Activated T-cell treated with anti-CD3 and anti-CD28 coated beads, Interleukin-2, amount 50 U/mL, for 24 hours (primary cell): ENCODE measurements around the gene JOSD1.

Source experiments
- DNase-seq: peaks from one replicate; pipeline ENCODE4 v3.0.0-alpha.2; 2020
- H3K27ac Mint-ChIP-seq: 2 replicates; pipeline ENCODE4 v1.8.0; 2020; ENCODE audit warnings: mild to moderate bottlenecking, mixed read lengths
- H3K27me3 Mint-ChIP-seq: 2 replicates; pipeline ENCODE4 v1.8.0; 2020; ENCODE audit warnings: mixed read lengths
- H3K36me3 Mint-ChIP-seq: 2 replicates; pipeline ENCODE4 v1.8.0; 2020; ENCODE audit warnings: low read depth, mixed read lengths
- H3K4me1 Mint-ChIP-seq: 2 replicates; pipeline ENCODE4 v1.8.0; 2020; ENCODE audit warnings: low read depth, mixed read lengths
- H3K4me3 Mint-ChIP-seq: 2 replicates; pipeline ENCODE4 v1.8.0; 2020; ENCODE audit warnings: mild to moderate bottlenecking, moderate library complexity, mixed read lengths
- H3K9me3 Mint-ChIP-seq: 2 replicates; pipeline ENCODE4 v1.8.0; 2020; ENCODE audit warnings: mixed read lengths

Gene JOSD1

DNA sequence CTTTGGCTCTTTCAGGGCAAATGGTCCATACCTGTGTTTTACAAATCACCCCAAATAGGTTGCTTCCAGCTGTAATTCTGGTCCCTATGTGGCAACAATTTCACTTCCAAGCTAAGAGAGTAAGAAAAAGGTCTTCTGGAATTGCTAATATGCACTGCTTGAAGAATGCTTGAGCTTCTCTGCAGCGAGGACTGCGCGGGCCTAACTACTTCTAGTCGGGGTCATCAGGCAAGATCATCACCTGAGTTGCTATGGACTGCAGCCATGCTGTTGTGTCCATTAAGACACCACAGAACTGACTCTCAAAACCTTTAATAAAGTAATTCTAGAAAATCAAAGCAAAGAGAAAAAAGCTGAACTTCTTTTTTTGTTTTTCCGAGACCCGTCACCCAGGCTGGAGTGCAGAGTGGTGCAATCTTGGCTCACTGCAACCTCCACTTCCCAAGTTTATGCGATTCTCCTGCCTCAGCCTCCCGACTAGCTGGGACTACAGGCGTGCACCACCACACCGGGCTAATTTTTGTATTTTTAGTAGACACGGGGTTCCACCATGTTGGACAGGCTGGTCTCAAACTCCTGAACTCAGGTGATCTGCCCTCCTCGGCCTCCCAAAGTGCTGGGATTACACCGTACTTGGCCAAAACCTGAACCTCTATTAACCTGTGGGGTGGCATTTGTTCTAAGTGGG is 2.2 kb downstream of the JOSD1 start:
- H3K4me3 Mint-ChIP-seq = peak overlapping the region; percentile 93
- peak overlapping the region; percentile 92 for H3K27ac Mint-ChIP-seq

DNA sequence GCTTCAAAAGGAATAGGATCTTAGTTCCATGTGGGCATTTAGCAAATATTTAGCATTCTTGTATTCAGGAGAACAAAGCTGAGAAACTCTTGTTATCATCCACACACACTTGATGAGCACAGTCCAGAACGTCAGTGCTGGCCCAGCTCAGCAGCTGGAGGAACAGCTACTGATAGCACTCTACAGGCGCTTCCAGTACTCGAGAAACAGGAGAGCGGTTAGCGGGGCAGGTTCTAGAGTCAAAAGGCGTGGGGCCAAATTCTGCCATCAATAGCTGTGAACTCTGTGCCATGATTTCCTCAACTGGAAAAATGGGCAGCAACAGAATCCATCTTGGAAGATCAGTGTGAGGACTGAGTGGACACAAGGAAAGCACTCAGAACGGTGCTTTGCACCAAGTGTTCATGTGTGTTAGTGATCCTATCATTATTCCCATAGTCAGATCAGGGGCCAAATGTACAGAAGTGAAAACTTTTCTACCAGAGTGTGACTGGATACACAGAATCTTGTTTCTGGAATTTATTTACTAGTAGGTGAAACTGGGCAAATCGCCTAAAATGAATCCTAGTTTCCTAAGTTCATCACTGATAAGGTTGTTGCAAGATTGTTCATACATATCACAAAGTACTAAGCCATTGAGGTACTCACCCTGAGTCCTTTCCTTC is 3.2 kb downstream of the JOSD1 start:
- H3K27ac Mint-ChIP-seq = peak overlapping the region; percentile 92
- H3K27me3 Mint-ChIP-seq = no peaks in the 10 kb centered on the region
- no peaks in the 10 kb centered on the region for H3K9me3 Mint-ChIP-seq
- DNase-seq = no peak
- peak overlapping the region; percentile 93 for H3K4me3 Mint-ChIP-seq
- peaks cover 71% of the 10 kb centered on the region for H3K36me3 Mint-ChIP-seq
- peaks cover 75% of the 10 kb centered on the region for H3K4me1 Mint-ChIP-seq

More for the DNA sequence above, 2.2 kb downstream of the JOSD1 start:
- no peaks in the 10 kb centered on the region for H3K27me3 Mint-ChIP-seq
- peaks cover 66% of the 10 kb centered on the region for H3K4me1 Mint-ChIP-seq
- no peak for DNase-seq
- H3K36me3 Mint-ChIP-seq = peaks cover 62% of the 10 kb centered on the region
- H3K9me3 Mint-ChIP-seq = no peaks in the 10 kb centered on the region

DNA sequence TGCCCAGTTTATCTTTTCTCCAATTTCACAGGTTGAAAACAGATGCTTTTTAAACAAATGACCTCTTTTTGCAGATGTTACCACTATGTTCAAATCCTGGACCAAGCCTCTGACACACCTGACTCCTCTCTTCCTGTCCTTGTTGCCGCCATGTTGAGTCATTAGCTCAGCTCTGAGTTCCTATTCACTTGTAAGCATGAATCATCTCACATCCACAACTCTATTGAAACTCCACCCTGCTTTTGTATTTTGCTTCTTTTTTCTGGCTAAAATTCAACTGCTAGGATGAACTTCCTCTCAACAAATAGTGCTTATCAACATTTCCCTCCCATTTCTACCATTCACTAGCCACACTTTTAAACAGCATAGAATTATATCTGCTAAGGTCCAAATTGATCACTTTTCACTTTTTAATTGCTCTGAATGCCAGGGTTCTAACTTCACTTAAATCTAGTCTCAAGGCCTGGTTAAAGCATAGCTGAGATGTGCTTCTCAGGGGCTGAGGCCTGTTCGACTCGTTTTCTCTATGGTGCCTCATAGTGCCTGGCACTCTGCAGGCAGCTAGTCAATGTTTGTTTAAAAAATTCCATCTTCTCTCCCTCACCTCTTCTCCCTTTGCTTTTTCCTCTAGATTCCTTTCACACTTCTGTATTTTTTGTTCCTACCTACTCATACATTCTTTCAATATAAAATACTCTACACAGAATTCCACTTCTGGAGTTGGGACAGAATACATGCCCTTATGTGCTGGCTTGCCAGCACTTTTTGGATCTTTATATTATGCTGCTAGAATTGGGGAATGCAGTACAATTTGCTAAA is 3.9 kb downstream of the JOSD1 start:
- H3K27ac Mint-ChIP-seq = peak overlapping the region; percentile 92
- no peaks in the 10 kb centered on the region for H3K9me3 Mint-ChIP-seq
- H3K4me1 Mint-ChIP-seq = peaks cover 76% of the 10 kb centered on the region
- no peaks in the 10 kb centered on the region for H3K27me3 Mint-ChIP-seq
- peaks cover 78% of the 10 kb centered on the region for H3K36me3 Mint-ChIP-seq
- peak overlapping the region; percentile 93 for H3K4me3 Mint-ChIP-seq
- no peak for DNase-seq

DNA sequence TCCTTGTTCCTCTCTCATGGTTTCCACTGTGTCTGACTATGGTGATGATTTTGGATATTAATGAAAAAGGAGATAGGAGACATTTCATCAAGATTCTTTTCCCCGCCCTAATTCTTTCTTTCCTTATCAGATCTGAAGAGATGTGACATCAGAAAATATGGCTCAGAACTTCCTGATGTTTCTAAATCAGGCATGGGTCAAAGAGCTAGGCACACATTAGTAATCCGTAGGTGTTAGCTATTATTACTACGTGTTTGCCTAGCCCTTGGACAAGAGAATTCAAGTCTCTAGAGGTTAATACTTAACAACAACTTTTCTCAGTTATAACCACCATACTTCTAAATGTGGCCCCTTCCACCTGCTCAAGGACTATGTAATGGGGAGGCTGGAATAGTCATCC is 5.8 kb downstream of the JOSD1 start:
- DNase-seq = no peak
- Mint-ChIP-seq H3K9me3 (no peaks in the 10 kb centered on the region), H3K27ac (peak overlapping the region; percentile 79), H3K27me3 (no peaks in the 10 kb centered on the region), H3K4me1 (peaks cover 76% of the 10 kb centered on the region), H3K36me3 (peaks cover 90% of the 10 kb centered on the region), H3K4me3 (no peak overlapping the region)

DNA sequence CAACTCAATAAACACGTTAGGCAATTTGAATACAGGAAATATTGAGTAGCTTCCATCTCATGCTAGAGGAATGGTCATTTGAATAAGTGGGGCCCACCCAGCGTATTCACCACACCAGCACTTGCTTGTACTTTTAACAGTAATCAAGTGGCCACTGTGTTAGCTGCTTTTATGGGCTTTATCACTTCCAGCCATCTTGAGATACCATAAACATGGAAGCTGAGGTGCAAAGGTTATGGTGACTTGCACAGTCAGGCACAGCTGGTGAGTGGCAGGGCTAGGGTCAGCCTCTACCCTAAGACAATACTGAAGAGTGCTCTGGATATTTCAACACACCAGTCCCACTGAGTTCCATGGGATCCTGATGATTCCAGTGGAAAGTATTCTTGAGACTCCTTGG is 6.7 kb downstream of the JOSD1 start:
- Mint-ChIP-seq H3K4me1 (peaks cover 67% of the 10 kb centered on the region), H3K9me3 (no peaks in the 10 kb centered on the region), H3K27ac (peak overlapping the region; percentile 65), H3K4me3 (no peak overlapping the region), H3K27me3 (no peaks in the 10 kb centered on the region), H3K36me3 (peaks cover 90% of the 10 kb centered on the region)
- no peak for DNase-seq

DNA sequence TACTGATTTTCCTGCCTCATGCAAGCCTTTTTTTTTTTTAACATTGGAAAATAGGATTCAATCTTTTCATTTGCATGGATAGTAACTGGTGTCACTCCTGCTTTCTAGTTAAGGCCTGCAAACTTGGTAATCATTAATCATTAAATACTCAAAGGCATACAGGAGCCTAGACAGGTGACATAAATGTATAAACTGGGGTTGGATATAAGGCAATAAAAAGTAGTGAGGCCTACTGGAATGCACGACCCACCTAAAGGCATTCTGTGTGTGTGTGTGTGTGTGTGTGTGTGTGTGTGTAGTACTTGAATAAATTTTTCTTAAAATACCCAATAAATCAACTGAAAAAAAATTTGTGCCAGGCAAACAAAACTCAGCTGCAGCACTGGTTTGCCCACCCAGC is 11.1 kb downstream of the JOSD1 start:
- H3K4me3 Mint-ChIP-seq = no peak overlapping the region
- DNase-seq = no peak
- H3K27ac Mint-ChIP-seq = no peak overlapping the region
- peaks cover 26% of the 10 kb centered on the region for H3K4me1 Mint-ChIP-seq
- H3K9me3 Mint-ChIP-seq = no peaks in the 10 kb centered on the region
- H3K36me3 Mint-ChIP-seq = peaks cover 94% of the 10 kb centered on the region
- H3K27me3 Mint-ChIP-seq = no peaks in the 10 kb centered on the region

DNA sequence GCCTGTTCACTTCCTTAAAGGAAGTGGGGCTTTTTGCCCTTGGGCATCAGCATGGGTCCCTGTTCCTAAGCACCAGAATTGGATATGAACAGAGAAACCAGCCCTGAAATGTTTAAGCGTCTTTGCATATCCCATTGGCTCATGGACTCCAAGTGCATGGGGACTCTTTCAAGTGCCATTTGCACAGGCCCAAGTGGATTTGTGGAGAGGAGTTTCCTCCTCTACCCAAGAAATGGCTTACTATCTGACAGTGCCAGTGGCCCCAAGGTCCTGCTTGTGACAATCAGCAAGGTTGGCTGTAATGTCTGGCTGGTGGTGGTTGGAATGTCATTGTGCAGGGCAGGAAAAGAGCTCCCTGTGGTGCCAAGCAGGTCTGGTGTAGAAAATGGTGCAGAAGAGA is 15.0 kb downstream of the JOSD1 start:
- no peak overlapping the region for H3K27ac Mint-ChIP-seq
- H3K4me1 Mint-ChIP-seq = peaks cover 22% of the 10 kb centered on the region
- DNase-seq = no peak
- peaks cover 88% of the 10 kb centered on the region for H3K36me3 Mint-ChIP-seq
- no peaks in the 10 kb centered on the region for H3K27me3 Mint-ChIP-seq
- H3K9me3 Mint-ChIP-seq = no peaks in the 10 kb centered on the region
- H3K4me3 Mint-ChIP-seq = no peak overlapping the region

DNA sequence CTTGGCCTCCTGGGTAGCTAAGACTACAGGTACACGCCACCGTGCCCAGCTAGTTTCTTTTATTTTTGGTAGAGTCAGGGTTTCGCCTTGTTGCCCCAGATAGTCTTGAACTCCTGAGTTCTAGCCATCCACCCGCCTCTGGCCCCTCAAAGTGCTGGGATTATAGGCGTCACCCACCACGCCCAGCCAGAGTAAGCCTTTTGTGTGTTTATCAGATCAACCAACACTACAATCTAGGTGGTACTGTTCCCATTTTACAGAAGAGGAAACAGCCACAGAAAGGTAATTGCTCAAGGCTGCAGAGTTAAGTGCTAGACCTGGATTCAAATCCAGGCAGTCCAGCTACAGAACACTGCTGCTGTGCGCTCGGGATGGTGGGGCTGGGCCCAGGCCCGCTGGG is 15.8 kb downstream of the JOSD1 start:
- H3K27me3 Mint-ChIP-seq = no peaks in the 10 kb centered on the region
- DNase-seq = no peak
- H3K4me1 Mint-ChIP-seq = peaks cover 20% of the 10 kb centered on the region
- peaks cover 82% of the 10 kb centered on the region for H3K36me3 Mint-ChIP-seq
- H3K9me3 Mint-ChIP-seq = no peaks in the 10 kb centered on the region
- H3K27ac Mint-ChIP-seq = peak overlapping the region; percentile 11
- no peak overlapping the region for H3K4me3 Mint-ChIP-seq

DNA sequence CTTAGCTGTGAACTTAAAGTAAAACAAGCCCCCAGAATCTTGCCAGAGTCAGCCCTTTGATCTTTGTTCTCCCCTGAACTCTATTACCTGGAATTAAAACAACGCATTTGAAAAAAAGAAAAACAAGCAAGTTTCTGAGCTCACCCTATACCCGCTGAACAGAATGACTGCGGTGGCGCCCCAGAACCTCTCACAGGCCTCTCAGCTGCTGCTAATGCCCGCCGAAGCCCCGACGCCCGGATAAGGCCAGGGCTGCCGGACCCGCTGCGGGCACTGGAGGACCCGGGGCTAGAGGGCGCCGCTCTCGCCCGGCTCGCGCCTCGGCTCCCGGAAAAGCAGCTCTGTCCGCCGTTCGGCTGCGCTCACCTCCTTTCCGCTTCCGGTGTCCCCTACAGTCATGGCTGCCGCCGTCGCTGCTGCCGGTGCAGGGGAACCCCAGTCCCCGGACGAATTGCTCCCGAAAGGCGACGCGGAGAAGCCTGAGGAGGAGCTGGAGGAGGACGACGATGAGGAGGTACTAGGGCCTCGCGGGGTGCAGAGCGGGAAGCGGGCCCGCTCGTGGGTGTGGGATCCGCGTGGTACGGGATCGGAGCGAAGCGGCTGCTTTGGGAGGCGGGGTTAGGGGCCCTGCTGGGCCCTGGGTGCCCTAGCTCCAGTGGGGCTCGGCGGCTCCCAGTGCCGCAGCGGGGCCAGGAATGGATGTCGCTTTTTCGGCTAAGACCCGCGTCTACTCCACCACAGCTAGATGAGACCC is 19.0 kb downstream of the JOSD1 start, which contains the start of gene TOMM22:
TOMM22 (plus strand) TSS at position 376 of the 754 bp plus-strand sequence; CDS start at position 398, 22 bp downstream.
- peak within 1 kb of the TSS; percentile 99 for H3K27ac Mint-ChIP-seq

DNA sequence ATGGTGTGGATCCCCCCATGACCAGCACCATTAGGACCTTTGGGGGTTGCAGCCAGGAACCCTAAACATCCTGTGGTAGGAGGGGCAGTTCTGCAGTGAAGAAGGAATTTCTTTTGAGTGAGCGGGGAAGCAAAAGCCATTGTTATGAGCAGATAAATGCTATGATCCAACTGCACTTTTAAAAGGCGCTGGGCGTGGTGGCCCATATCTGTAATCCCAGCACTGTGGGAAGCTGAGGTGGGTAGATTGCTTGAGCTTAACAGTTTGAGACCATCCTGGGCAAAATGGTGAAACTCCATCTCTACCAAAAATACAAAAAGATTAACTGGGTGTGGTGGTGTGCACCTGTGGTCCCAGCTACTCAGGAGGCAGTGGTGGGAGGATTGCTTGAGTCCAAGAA is 24.9 kb downstream of the JOSD1 start:
- no peaks in the 10 kb centered on the region for H3K4me1 Mint-ChIP-seq
- no peaks in the 10 kb centered on the region for H3K27me3 Mint-ChIP-seq
- H3K9me3 Mint-ChIP-seq = no peaks in the 10 kb centered on the region
- H3K4me3 Mint-ChIP-seq = no peak overlapping the region
- no peak for DNase-seq
- no peak overlapping the region for H3K27ac Mint-ChIP-seq
- peaks cover 29% of the 10 kb centered on the region for H3K36me3 Mint-ChIP-seq

More for the DNA sequence above, 19.0 kb downstream of the JOSD1 start, which contains the start of gene TOMM22:
- Mint-ChIP-seq H3K27me3 (no peaks in the 10 kb centered on the region), H3K4me3 (peak within 1 kb of the TSS; percentile 100), H3K36me3 (peaks cover 51% of the 10 kb centered on the region), H3K9me3 (no peaks in the 10 kb centered on the region), H3K4me1 (peaks cover 20% of the 10 kb centered on the region)
- DNase-seq = peak; percentile 91

DNA sequence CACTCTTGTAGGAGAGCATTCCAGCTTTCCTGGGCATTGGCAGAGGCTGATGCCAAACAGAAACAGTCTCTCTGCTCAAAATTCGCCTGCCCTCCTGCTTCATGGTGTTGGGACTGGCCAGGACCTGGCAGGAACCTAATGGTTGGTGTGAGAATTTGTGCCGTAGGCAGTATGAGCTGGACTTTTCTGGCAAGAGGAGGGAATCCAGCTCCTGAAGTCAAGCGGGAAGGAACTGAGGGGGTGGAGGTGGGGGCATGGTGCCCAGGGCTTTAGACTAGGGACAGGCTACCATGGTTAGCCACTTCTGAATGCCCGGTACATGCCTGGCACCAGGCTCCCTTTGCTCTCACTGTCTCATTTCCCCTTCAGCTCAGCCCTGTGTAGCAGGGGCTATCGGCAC is 25.9 kb downstream of the JOSD1 start:
- DNase-seq = no peak
- Mint-ChIP-seq H3K27ac (no peak overlapping the region), H3K4me3 (no peak overlapping the region), H3K9me3 (no peaks in the 10 kb centered on the region), H3K36me3 (peaks cover 32% of the 10 kb centered on the region), H3K27me3 (no peaks in the 10 kb centered on the region), H3K4me1 (no peaks in the 10 kb centered on the region)

DNA sequence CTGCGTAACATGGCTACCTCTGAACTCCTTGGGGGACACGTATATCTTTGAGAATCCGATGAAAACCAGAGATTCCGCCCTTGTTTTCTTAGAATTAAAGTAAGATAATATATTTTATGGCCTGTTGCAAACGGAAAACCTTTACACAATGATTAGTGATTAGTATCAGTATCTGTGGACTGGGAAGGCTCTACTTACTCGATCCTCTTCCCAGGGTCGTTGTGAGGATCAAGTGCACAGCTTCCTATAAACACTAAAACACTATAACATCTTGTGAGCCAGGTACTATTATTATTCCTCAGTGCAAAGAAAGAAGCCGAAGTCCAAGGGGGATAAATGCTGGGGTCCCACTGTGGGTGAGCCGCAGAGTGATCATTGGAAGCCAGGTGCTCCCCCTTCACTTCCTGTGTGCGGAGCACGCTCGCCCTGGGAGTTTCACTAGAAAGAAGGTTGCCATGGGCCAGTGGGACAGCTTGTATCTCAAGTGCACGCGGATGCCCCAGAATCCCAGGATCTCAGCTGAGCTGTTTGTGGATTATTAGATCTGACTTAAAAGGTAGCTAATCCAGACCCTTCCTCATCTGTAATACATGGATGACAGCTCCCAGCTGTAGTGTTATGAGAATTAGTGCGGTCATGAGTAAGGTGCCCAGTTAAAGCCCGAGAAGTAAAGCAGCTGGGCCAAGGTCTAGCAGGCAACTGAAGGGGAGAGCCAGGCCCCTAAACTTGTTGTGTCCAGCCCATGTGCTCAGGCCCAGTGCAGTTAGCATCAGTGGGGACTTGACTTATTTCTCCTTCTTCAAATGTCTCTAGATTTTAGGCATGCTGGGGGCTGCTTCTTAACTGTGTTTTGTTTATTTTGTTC is 43.5 kb downstream of the JOSD1 start:
- H3K4me3 Mint-ChIP-seq = peak overlapping the region; percentile 89
- peaks cover 26% of the 10 kb centered on the region for H3K36me3 Mint-ChIP-seq
- peak overlapping the region; percentile 98 for H3K27ac Mint-ChIP-seq
- H3K9me3 Mint-ChIP-seq = no peaks in the 10 kb centered on the region
- peaks cover 19% of the 10 kb centered on the region for H3K4me1 Mint-ChIP-seq
- peak; percentile 57 for DNase-seq
- no peaks in the 10 kb centered on the region for H3K27me3 Mint-ChIP-seq

DNA sequence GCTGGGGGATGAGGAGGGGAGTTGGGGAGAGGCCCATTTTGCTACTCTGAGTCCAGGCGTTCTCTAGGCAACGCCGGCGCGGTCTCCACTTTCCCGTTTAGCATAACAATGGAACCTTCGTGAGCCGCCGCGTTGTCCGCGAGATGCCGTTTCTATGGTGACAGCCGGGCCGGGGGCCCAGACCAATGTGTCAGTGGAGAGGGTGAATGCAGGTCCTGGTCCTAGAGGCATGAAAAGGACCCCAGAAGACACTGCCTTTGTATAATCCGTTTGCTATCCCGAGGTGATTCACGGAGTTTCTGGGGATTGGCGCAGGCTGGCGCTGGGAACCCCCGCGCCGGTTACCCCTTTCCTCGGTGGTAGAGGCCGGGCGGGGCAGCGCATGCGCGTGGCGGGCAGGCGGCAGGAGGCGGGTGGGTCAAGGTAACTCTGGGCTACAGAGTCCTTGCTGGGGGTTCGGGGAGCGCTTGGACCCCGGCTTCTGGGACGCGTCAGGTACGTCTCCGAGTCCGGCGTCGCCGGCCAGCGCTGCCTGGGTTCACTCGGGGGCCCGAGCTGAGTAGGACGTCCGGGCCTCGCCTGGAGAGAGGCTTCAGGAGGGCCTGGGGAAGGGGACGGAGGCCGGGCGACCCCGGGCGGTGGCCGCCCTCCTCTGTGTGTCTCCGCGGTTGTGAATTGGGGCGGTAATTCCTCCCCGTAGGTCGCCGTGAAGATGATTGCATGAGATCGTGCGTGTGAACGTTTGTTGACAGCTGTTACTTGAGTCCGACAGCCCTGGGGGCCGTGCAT is 44.3 kb downstream of the JOSD1 start, which contains the start of the genes CBY1 and FAM227A:
CBY1 (plus strand) TSS at position 383 of the 789 bp plus-strand sequence. CDS start 11,417 bp downstream, outside the sequence.
FAM227A (minus strand) TSS at position 137 of the 789 bp plus-strand sequence. CDS start 6,224 bp downstream, outside the sequence.
- no peaks in the 10 kb centered on the region for H3K27me3 Mint-ChIP-seq
- no peaks in the 10 kb centered on the region for H3K9me3 Mint-ChIP-seq
- H3K36me3 Mint-ChIP-seq = peaks cover 22% of the 10 kb centered on the region
- DNase-seq = peak; percentile 95
- peak within 1 kb of the TSS; percentile 89 for H3K4me3 Mint-ChIP-seq
- H3K27ac Mint-ChIP-seq = peak within 1 kb of the TSS; percentile 98
- peaks cover 19% of the 10 kb centered on the region for H3K4me1 Mint-ChIP-seq
